Mesenchymal stem cell (in vitro differentiated cells and primary cell): ENCODE results near the gene ARL13A.

Experiments
- DNase-seq: peaks from one replicate; pipeline ENCODE4 v3.0.0-alpha.2; 2013
- H2AFZ ChIP-seq: one replicate; pipeline ENCODE4 v1.6.1; 2013; ENCODE audit warnings: low read depth, mild to moderate bottlenecking, control low read depth, inconsistent platforms, low read length, moderate library complexity
- H2AK5ac ChIP-seq: 2 replicates; pipeline ENCODE4 v1.6.1; 2013; ENCODE audit warnings: low read length, moderate library complexity, mild to moderate bottlenecking, inconsistent platforms; ENCODE audit not compliant: severe bottlenecking
- H2BK120ac ChIP-seq: one replicate; pipeline ENCODE4 v1.6.1; 2013; ENCODE audit warnings: low read depth, mild to moderate bottlenecking, inconsistent platforms, low read length, moderate library complexity
- H2BK12ac ChIP-seq, 2 experiments: one replicate each; pipeline ENCODE4 v1.6.1; 2013; ENCODE audit warnings: inconsistent platforms in 2 of 2, low read length in 2 of 2, mild to moderate bottlenecking in 2 of 2, moderate library complexity in 2 of 2, control low read depth in 1 of 2
- H2BK15ac ChIP-seq: one replicate; pipeline ENCODE4 v1.6.1; 2013; ENCODE audit warnings: mild to moderate bottlenecking, low read depth, inconsistent platforms; ENCODE audit not compliant: poor library complexity, severe bottlenecking
- H2BK5ac ChIP-seq: 2 replicates; pipeline ENCODE4 v1.6.1; 2013; ENCODE audit warnings: low read depth, mild to moderate bottlenecking, low read length, control low read depth, inconsistent platforms; ENCODE audit not compliant: poor library complexity, severe bottlenecking
- H3K14ac ChIP-seq, 2 experiments: one replicate each; pipeline ENCODE4 v1.6.1; 2013; ENCODE audit warnings: inconsistent platforms in 2 of 2, low read length in 2 of 2, control low read depth in 1 of 2, mild to moderate bottlenecking in 1 of 2, moderate library complexity in 1 of 2
- H3K18ac ChIP-seq, 2 experiments: one replicate each; pipeline ENCODE4 v1.6.1; 2013; ENCODE audit warnings: inconsistent platforms in 2 of 2, low read length in 2 of 2, control low read depth in 1 of 2, low read depth in 1 of 2, mild to moderate bottlenecking in 1 of 2
- H3K23ac ChIP-seq, 2 experiments: one replicate each; pipeline ENCODE4 v1.6.1; 2013; ENCODE audit warnings: inconsistent platforms in 2 of 2, low read length in 2 of 2, mild to moderate bottlenecking in 2 of 2, moderate library complexity in 2 of 2, control low read depth in 1 of 2
- H3K27ac ChIP-seq: 2 replicates; pipeline ENCODE4 v1.5.1; 2013; ENCODE audit warnings: mild to moderate bottlenecking, moderate library complexity, low read length, control low read depth, inconsistent platforms; ENCODE audit not compliant: poor library complexity, severe bottlenecking
- H3K27me3 ChIP-seq, 2 experiments: 2 replicates each; pipeline versions ENCODE4 v1.6.1 to v1.7.0; 2013; ENCODE audit warnings: low read length in 2 of 2, mild to moderate bottlenecking in 2 of 2, moderate library complexity in 2 of 2, control low read depth in 1 of 2, inconsistent platforms in 1 of 2; ENCODE audit not compliant: control insufficient read depth in 1 of 2, insufficient read depth in 1 of 2
- H3K36me3 ChIP-seq, 2 experiments: 2 replicates each; pipeline versions ENCODE4 v1.6.1 to v1.7.0; 2013; ENCODE audit warnings: low read length in 2 of 2, control low read depth in 1 of 2, inconsistent platforms in 1 of 2, low read depth in 1 of 2, mild to moderate bottlenecking in 1 of 2; ENCODE audit not compliant: insufficient read depth in 2 of 2, control insufficient read depth in 1 of 2
- H3K4ac ChIP-seq, 2 experiments: one replicate each; pipeline ENCODE4 v1.6.1; 2013; ENCODE audit warnings: inconsistent platforms in 2 of 2, low read length in 2 of 2, mild to moderate bottlenecking in 2 of 2, moderate library complexity in 2 of 2, control low read depth in 1 of 2, low read depth in 1 of 2
- H3K4me1 ChIP-seq: 2 replicates; pipeline ENCODE4 v1.6.1; 2013; ENCODE audit warnings: low read depth, low read length, control low read depth; ENCODE audit not compliant: control insufficient read depth, insufficient read depth
- H3K4me2 ChIP-seq: 2 replicates; pipeline ENCODE4 v1.6.1; 2013; ENCODE audit warnings: low read length, mild to moderate bottlenecking, inconsistent platforms; ENCODE audit not compliant: poor library complexity, severe bottlenecking
- H3K4me3 ChIP-seq, 2 experiments: 2 replicates each; pipeline versions ENCODE4 v1.5.1 to v1.7.0; 2013; ENCODE audit warnings: low read length in 2 of 2, mild to moderate bottlenecking in 2 of 2, control low read depth in 1 of 2, low read depth in 1 of 2; ENCODE audit not compliant: insufficient read depth in 1 of 2
- H3K79me1 ChIP-seq: replicated peaks from 2 replicates; pipeline ENCODE4 v1.6.1; 2013; ENCODE audit warnings: mild to moderate bottlenecking, control low read depth, low read length, inconsistent platforms; ENCODE audit not compliant: poor library complexity, severe bottlenecking
- H3K9ac ChIP-seq: 2 replicates; pipeline ENCODE4 v1.7.0; 2013; ENCODE audit warnings: mild to moderate bottlenecking, low read length, moderate library complexity
- H3K9me3 ChIP-seq: 2 replicates; pipeline ENCODE4 v1.7.0; 2013; ENCODE audit warnings: mild to moderate bottlenecking, low read length; ENCODE audit not compliant: control insufficient read depth
- H4K8ac ChIP-seq: one replicate; pipeline ENCODE4 v1.6.1; 2013; ENCODE audit warnings: inconsistent platforms, mild to moderate bottlenecking, low read length, moderate library complexity
- H4K91ac ChIP-seq: one replicate; pipeline ENCODE4 v1.6.1; 2013; ENCODE audit warnings: mild to moderate bottlenecking, low read length, inconsistent platforms
- WGBS: methylation state at CpG from one replicate; pipeline ENCODE4 v1.1.7; 2013; ENCODE audit warnings: mixed read lengths; 5-methylcytosine and 5-hydroxymethylcytosine counted together

Gene ARL13A

GRCh38 chrX:101025126-101025525 lies 55.6 kb downstream of the ARL13A start:
- H3K9me3 ChIP-seq = no peaks in the 10 kb centered on the region
- no peak overlapping the region for H4K91ac ChIP-seq
- H3K9ac ChIP-seq = no peak overlapping the region
- H4K8ac ChIP-seq = no peak overlapping the region
- no peaks in the 10 kb centered on the region for H3K79me1 ChIP-seq
- H2AFZ ChIP-seq = no peak overlapping the region
- no peak overlapping the region for H3K4ac ChIP-seq
- no peak overlapping the region for H3K23ac ChIP-seq
- no peak overlapping the region for H2AK5ac ChIP-seq
- DNase-seq = no peak
- H2BK12ac ChIP-seq = no peak overlapping the region
- no peaks in the 10 kb centered on the region for H3K4me1 ChIP-seq
- H3K27me3 ChIP-seq = no peaks in the 10 kb centered on the region
- H3K14ac ChIP-seq = no peak overlapping the region
- no peak overlapping the region for H3K4me3 ChIP-seq
- H3K27ac ChIP-seq = no peak overlapping the region
- H3K4me2 ChIP-seq = no peak overlapping the region
- no peak overlapping the region for H2BK15ac ChIP-seq
- peaks cover 6 to 41% of the 10 kb centered on the region in 2 experiments for H3K36me3 ChIP-seq
- no peak overlapping the region for H2BK5ac ChIP-seq
- no peak overlapping the region for H2BK120ac ChIP-seq
- no peak overlapping the region for H3K18ac ChIP-seq

GRCh38 chrX:101028562-101028961 lies 59.1 kb downstream of the ARL13A start:
- Histone ChIP-seq H3K4ac (no peak overlapping the region), H3K4me1 (no peaks in the 10 kb centered on the region), H3K9ac (no peak overlapping the region), H3K18ac (no peak overlapping the region), H3K27me3 (no peaks in the 10 kb centered on the region), H3K23ac (no peak overlapping the region), H3K79me1 (no peaks in the 10 kb centered on the region), H3K27ac (no peak overlapping the region), H3K14ac (no peak overlapping the region), H3K4me2 (no peak overlapping the region), H4K8ac (no peak overlapping the region), H2BK12ac (no peak overlapping the region), H3K36me3 (peaks cover 0 to 22% of the 10 kb centered on the region in 2 experiments), H2AK5ac (no peak overlapping the region), H2AFZ (no peak overlapping the region), H2BK5ac (no peak overlapping the region), H2BK15ac (no peak overlapping the region), H4K91ac (no peak overlapping the region), H3K9me3 (no peaks in the 10 kb centered on the region), H2BK120ac (no peak overlapping the region), H3K4me3 (no peak overlapping the region)
- 94% methylated on average over 1 of the region's 1 CpG for WGBS
- no peak for DNase-seq

- Histone ChIP-seq H4K8ac (no peak overlapping the region), H3K14ac (no peak overlapping the region), H3K23ac (no peak overlapping the region), H3K27ac (no peak overlapping the region), H2BK15ac (no peak overlapping the region), H3K27me3 (no peaks in the 10 kb centered on the region), H2BK120ac (no peak overlapping the region), H3K4me1 (no peaks in the 10 kb centered on the region), H4K91ac (no peak overlapping the region), H3K4me3 (no peak overlapping the region), H3K18ac (no peak overlapping the region), H3K4me2 (no peak overlapping the region), H2AK5ac (no peak overlapping the region), H3K36me3 (peaks cover 0 to 22% of the 10 kb centered on the region in 2 experiments), H2AFZ (no peak overlapping the region), H2BK12ac (no peak overlapping the region), H3K9ac (no peak overlapping the region), H3K4ac (no peak overlapping the region), H3K79me1 (no peaks in the 10 kb centered on the region), H2BK5ac (no peak overlapping the region), H3K9me3 (no peaks in the 10 kb centered on the region)
- WGBS = no CpG with 5 or more reads among the region's 1 CpG
- no peak for DNase-seq
Measured at GRCh38 chrX:101029665-101030064, 60.2 kb downstream of the ARL13A start.

GRCh38 chrX:101037231-101037630 lies 67.7 kb downstream of the ARL13A start:
- no peaks in the 10 kb centered on the region for H3K27me3 ChIP-seq
- no peak overlapping the region for H3K27ac ChIP-seq
- H4K8ac ChIP-seq = no peak overlapping the region
- no peaks in the 10 kb centered on the region for H3K79me1 ChIP-seq
- no peak overlapping the region for H3K14ac ChIP-seq
- no peak overlapping the region for H4K91ac ChIP-seq
- no peaks in the 10 kb centered on the region for H3K9me3 ChIP-seq
- no peak overlapping the region for H2AK5ac ChIP-seq
- H3K36me3 ChIP-seq = peaks cover 3 to 28% of the 10 kb centered on the region in 2 experiments
- H3K4ac ChIP-seq = no peak overlapping the region
- no peak overlapping the region for H2AFZ ChIP-seq
- no peak overlapping the region for H3K23ac ChIP-seq
- H2BK12ac ChIP-seq = no peak overlapping the region
- no peak overlapping the region for H3K4me2 ChIP-seq
- no peak overlapping the region for H3K9ac ChIP-seq
- H2BK5ac ChIP-seq = no peak overlapping the region
- no peak overlapping the region for H3K18ac ChIP-seq
- no peak overlapping the region for H3K4me3 ChIP-seq
- no peaks in the 10 kb centered on the region for H3K4me1 ChIP-seq
- H2BK120ac ChIP-seq = no peak overlapping the region
- DNase-seq = peak; percentile 41
- H2BK15ac ChIP-seq = no peak overlapping the region
